ENCODE results near the gene ABHD2. TPM values are rescaled to one million over a fixed set of nuclear protein-coding genes. Genes with fewer than 3 reads are reported as not detected.
A peak's percentile ranks its signal among the peaks of the same experiment; 100 is the strongest.

ABHD2 gene
- total and polyA plus RNA-seq, 9 of the 15 experiments (the other 6 are each of a cell fraction or from before 2014, with no cell fraction given): 16.9 to 99.8 (median 47.5) TPM

- TF ChIP-seq ZMIZ1 (IDR thresholded peaks at IDR 0.05; ENCODE audit: low read depth in 2 of 2, low read length in 2 of 2) (no peak), SIRT6 (IDR thresholded peaks at IDR 0.05; ENCODE audit: low read depth, low read length) (no peak), TEAD2 (tag; IDR thresholded peaks at IDR 0.05) (no peak), ZNF76 (CRISPR knock-in tag; IDR thresholded peaks at IDR 0.05; ENCODE audit: borderline replicate concordance) (no peak), KLF13 (tag; IDR thresholded peaks at IDR 0.05; ENCODE audit: borderline replicate concordance, low read depth) (no peak), PHF8 (IDR thresholded peaks at IDR 0.05; ENCODE audit: borderline replicate concordance, low read length) (peak; percentile 66; the same call in 1 of the 2 replicates), TSHZ1 (CRISPR knock-in tag; IDR thresholded peaks at IDR 0.05) (0 out of 2 replicates have a peak, but pooled peaks have one; percentile 20), ESRRA (IDR thresholded peaks at IDR 0.05; ENCODE audit: borderline replicate concordance, low read depth) (peak; percentile 98), FIP1L1 (IDR thresholded peaks at IDR 0.05; ENCODE audit: low read depth, low read length, poor library complexity, severe bottlenecking) (no peak), E2F6 (IDR thresholded peaks at IDR 0.05; ENCODE audit: borderline replicate concordance in 1 of 2, extremely low read depth in 1 of 2, insufficient read depth in 1 of 2, insufficient read length in 1 of 2, low read depth in 1 of 2, low read length in 1 of 2, poor library complexity in 1 of 2, severe bottlenecking in 1 of 2) (peak in 1 of 2 experiments; percentile 55), HMG20A (CRISPR knock-in tag; conservative IDR thresholded peaks at IDR 0.05) (no peak)
- TF ChIP-seq, protein P1, sequence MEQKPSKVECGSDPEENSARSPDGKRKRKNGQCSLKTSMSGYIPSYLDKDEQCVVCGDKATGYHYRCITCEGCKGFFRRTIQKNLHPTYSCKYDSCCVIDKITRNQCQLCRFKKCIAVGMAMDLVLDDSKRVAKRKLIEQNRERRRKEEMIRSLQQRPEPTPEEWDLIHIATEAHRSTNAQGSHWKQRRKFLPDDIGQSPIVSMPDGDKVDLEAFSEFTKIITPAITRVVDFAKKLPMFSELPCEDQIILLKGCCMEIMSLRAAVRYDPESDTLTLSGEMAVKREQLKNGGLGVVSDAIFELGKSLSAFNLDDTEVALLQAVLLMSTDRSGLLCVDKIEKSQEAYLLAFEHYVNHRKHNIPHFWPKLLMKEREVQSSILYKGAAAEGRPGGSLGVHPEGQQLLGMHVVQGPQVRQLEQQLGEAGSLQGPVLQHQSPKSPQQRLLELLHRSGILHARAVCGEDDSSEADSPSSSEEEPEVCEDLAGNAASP (IDR thresholded peaks at IDR 0.05): no peak
- TF ChIP-seq, protein P2, sequence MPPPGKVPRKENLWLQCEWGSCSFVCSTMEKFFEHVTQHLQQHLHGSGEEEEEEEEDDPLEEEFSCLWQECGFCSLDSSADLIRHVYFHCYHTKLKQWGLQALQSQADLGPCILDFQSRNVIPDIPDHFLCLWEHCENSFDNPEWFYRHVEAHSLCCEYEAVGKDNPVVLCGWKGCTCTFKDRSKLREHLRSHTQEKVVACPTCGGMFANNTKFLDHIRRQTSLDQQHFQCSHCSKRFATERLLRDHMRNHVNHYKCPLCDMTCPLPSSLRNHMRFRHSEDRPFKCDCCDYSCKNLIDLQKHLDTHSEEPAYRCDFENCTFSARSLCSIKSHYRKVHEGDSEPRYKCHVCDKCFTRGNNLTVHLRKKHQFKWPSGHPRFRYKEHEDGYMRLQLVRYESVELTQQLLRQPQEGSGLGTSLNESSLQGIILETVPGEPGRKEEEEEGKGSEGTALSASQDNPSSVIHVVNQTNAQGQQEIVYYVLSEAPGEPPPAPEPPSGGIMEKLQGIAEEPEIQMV (tag; conservative IDR thresholded peaks at IDR 0.05; ENCODE audit: low read depth): 0 out of 2 replicates have a peak, but pooled peaks have one; percentile 23
Measured at GRCh38 chr15:89087830-89088604, at the start of gene ABHD2 (continued).
